ENCODE measurements around the gene FOXP1.

The FOXP1 gene

GRCh38 chr3:71625676-71626075, 42.1 kb upstream of the FOXP1 start:
- no peak overlapping the region for H2BK5ac ChIP-seq (ENCODE audit: low read depth, low read length, poor library complexity)
- no peak overlapping the region for H3K23ac ChIP-seq (ENCODE audit: low read length)
- no peak overlapping the region for H3K4me2 ChIP-seq (ENCODE audit: low read length)
- H2BK120ac ChIP-seq (ENCODE audit: insufficient read depth, low read length, poor library complexity), result no peak overlapping the region
- H2AK5ac ChIP-seq (ENCODE audit: low read length), result no peak overlapping the region
- no peaks in the 10 kb centered on the region for H3K36me3 ChIP-seq (ENCODE audit: control insufficient read depth in 1 of 2, insufficient read depth in 2 of 2, low read length in 2 of 2)
- H3K4me1 ChIP-seq (ENCODE audit: control insufficient read depth in 1 of 2, insufficient read depth in 2 of 2, low read length in 2 of 2), result no peaks in the 10 kb centered on the region
- no peak overlapping the region for H4K12ac ChIP-seq (ENCODE audit: low read depth, low read length)
- H3K79me2 ChIP-seq (ENCODE audit: control insufficient read depth, insufficient read depth, low read length, poor library complexity), result no peaks in the 10 kb centered on the region
- H4K8ac ChIP-seq (ENCODE audit: low read depth, low read length), result no peak overlapping the region
- H3K18ac ChIP-seq (ENCODE audit: low read length), result no peak overlapping the region
- H3K9me3 ChIP-seq (ENCODE audit: insufficient read depth, low read depth, low read length), result no peaks in the 10 kb centered on the region
- no peaks in the 10 kb centered on the region for H3K79me1 ChIP-seq (ENCODE audit: low read length)
- H3K27me3 ChIP-seq (ENCODE audit: insufficient read depth, low read length), result no peaks in the 10 kb centered on the region
- no peak for DNase-seq
- no peak overlapping the region for H4K91ac ChIP-seq (ENCODE audit: low read depth, low read length)
- H3K27ac ChIP-seq (ENCODE audit: low read depth, low read length), result no peak overlapping the region
- H3K9ac ChIP-seq (ENCODE audit: low read length), result no peak overlapping the region
- H2BK12ac ChIP-seq (ENCODE audit: low read length), result no peak overlapping the region
- no peak overlapping the region for H3K14ac ChIP-seq (ENCODE audit: low read length)
- H3K4me3 ChIP-seq (ENCODE audit: low read depth, low read length), result no peak overlapping the region
- no peak overlapping the region for H3K4ac ChIP-seq (ENCODE audit: low read depth, low read length)
- H2AFZ ChIP-seq (ENCODE audit: insufficient read depth, low read length, poor library complexity), result no peak overlapping the region

GRCh38 chr3:71621825-71622537, 38.5 kb upstream of the FOXP1 start:
- DNase-seq, result no peak
- H3K14ac ChIP-seq (ENCODE audit: low read length), result no peak overlapping the region

GRCh38 chr3:71618538-71618937, 35.0 kb upstream of the FOXP1 start:
- Histone ChIP-seq H3K4me1 (ENCODE audit: control insufficient read depth in 1 of 2, insufficient read depth in 2 of 2, low read length in 2 of 2) (no peaks in the 10 kb centered on the region), H3K18ac (ENCODE audit: low read length) (no peak overlapping the region), H4K8ac (ENCODE audit: low read depth, low read length) (no peak overlapping the region), H3K36me3 (ENCODE audit: control insufficient read depth in 1 of 2, insufficient read depth in 2 of 2, low read length in 2 of 2) (no peaks in the 10 kb centered on the region), H3K14ac (ENCODE audit: low read length) (no peak overlapping the region), H3K4ac (ENCODE audit: low read depth, low read length) (no peak overlapping the region), H3K23ac (ENCODE audit: low read length) (no peak overlapping the region), H4K12ac (ENCODE audit: low read depth, low read length) (no peak overlapping the region), H2BK5ac (ENCODE audit: low read depth, low read length, poor library complexity) (no peak overlapping the region), H4K91ac (ENCODE audit: low read depth, low read length) (no peak overlapping the region), H3K27ac (ENCODE audit: low read depth, low read length) (no peak overlapping the region), H3K9me3 (ENCODE audit: insufficient read depth, low read depth, low read length) (no peaks in the 10 kb centered on the region), H3K4me2 (ENCODE audit: low read length) (no peak overlapping the region), H2AK5ac (ENCODE audit: low read length) (no peak overlapping the region), H3K27me3 (ENCODE audit: insufficient read depth, low read length) (no peaks in the 10 kb centered on the region), H3K4me3 (ENCODE audit: low read depth, low read length) (no peak overlapping the region), H3K79me1 (ENCODE audit: low read length) (no peaks in the 10 kb centered on the region), H2BK12ac (ENCODE audit: low read length) (no peak overlapping the region), H3K79me2 (ENCODE audit: control insufficient read depth, insufficient read depth, low read length, poor library complexity) (no peaks in the 10 kb centered on the region), H2AFZ (ENCODE audit: insufficient read depth, low read length, poor library complexity) (no peak overlapping the region), H2BK120ac (ENCODE audit: insufficient read depth, low read length, poor library complexity) (no peak overlapping the region), H3K9ac (ENCODE audit: low read length) (no peak overlapping the region)
- no CpG with 5 or more reads among the region's 6 CpGs for WGBS (ENCODE audit: extremely low coverage, insufficient coverage, insufficient read length)
- no peak for DNase-seq

More at GRCh38 chr3:71621825-71622537, 38.5 kb upstream of the FOXP1 start:
- H3K9me3 ChIP-seq (ENCODE audit: insufficient read depth, low read depth, low read length), result no peaks in the 10 kb centered on the region
- no peak overlapping the region for H4K91ac ChIP-seq (ENCODE audit: low read depth, low read length)
- no peaks in the 10 kb centered on the region for H3K27me3 ChIP-seq (ENCODE audit: insufficient read depth, low read length)
- no peaks in the 10 kb centered on the region for H3K4me1 ChIP-seq (ENCODE audit: control insufficient read depth in 1 of 2, insufficient read depth in 2 of 2, low read length in 2 of 2)
- H3K27ac ChIP-seq (ENCODE audit: low read depth, low read length), result no peak overlapping the region
- H3K18ac ChIP-seq (ENCODE audit: low read length), result no peak overlapping the region
- no peak overlapping the region for H2BK5ac ChIP-seq (ENCODE audit: low read depth, low read length, poor library complexity)
- H3K79me2 ChIP-seq (ENCODE audit: control insufficient read depth, insufficient read depth, low read length, poor library complexity), result no peaks in the 10 kb centered on the region
- WGBS (ENCODE audit: extremely low coverage, insufficient coverage, insufficient read length), result no CpG with 5 or more reads among the region's 9 CpGs
- H2BK12ac ChIP-seq (ENCODE audit: low read length), result no peak overlapping the region
- no peak overlapping the region for H3K4me3 ChIP-seq (ENCODE audit: low read depth, low read length)
- H3K23ac ChIP-seq (ENCODE audit: low read length), result no peak overlapping the region
- H3K36me3 ChIP-seq (ENCODE audit: control insufficient read depth in 1 of 2, insufficient read depth in 2 of 2, low read length in 2 of 2), result no peaks in the 10 kb centered on the region
- H3K79me1 ChIP-seq (ENCODE audit: low read length), result no peaks in the 10 kb centered on the region
- no peak overlapping the region for H4K8ac ChIP-seq (ENCODE audit: low read depth, low read length)
- no peak overlapping the region for H3K4me2 ChIP-seq (ENCODE audit: low read length)
- no peak overlapping the region for H2AK5ac ChIP-seq (ENCODE audit: low read length)
- no peak overlapping the region for H2BK120ac ChIP-seq (ENCODE audit: insufficient read depth, low read length, poor library complexity)
- H3K9ac ChIP-seq (ENCODE audit: low read length), result no peak overlapping the region
- no peak overlapping the region for H4K12ac ChIP-seq (ENCODE audit: low read depth, low read length)
- no peak overlapping the region for H3K4ac ChIP-seq (ENCODE audit: low read depth, low read length)
- no peak overlapping the region for H2AFZ ChIP-seq (ENCODE audit: insufficient read depth, low read length, poor library complexity)

- Histone ChIP-seq H3K4me1 (ENCODE audit: control insufficient read depth in 1 of 2, insufficient read depth in 2 of 2, low read length in 2 of 2) (no peaks in the 10 kb centered on the region), H3K27ac (ENCODE audit: low read depth, low read length) (no peak overlapping the region), H4K91ac (ENCODE audit: low read depth, low read length) (no peak overlapping the region), H3K27me3 (ENCODE audit: insufficient read depth, low read length) (no peaks in the 10 kb centered on the region), H3K4me2 (ENCODE audit: low read length) (no peak overlapping the region), H3K23ac (ENCODE audit: low read length) (no peak overlapping the region), H2BK120ac (ENCODE audit: insufficient read depth, low read length, poor library complexity) (no peak overlapping the region), H3K79me2 (ENCODE audit: control insufficient read depth, insufficient read depth, low read length, poor library complexity) (no peaks in the 10 kb centered on the region), H3K4ac (ENCODE audit: low read depth, low read length) (no peak overlapping the region), H2BK12ac (ENCODE audit: low read length) (no peak overlapping the region), H3K36me3 (ENCODE audit: control insufficient read depth in 1 of 2, insufficient read depth in 2 of 2, low read length in 2 of 2) (no peaks in the 10 kb centered on the region), H2BK5ac (ENCODE audit: low read depth, low read length, poor library complexity) (no peak overlapping the region), H3K9me3 (ENCODE audit: insufficient read depth, low read depth, low read length) (no peaks in the 10 kb centered on the region), H3K79me1 (ENCODE audit: low read length) (no peaks in the 10 kb centered on the region), H3K18ac (ENCODE audit: low read length) (no peak overlapping the region), H3K9ac (ENCODE audit: low read length) (no peak overlapping the region), H3K4me3 (ENCODE audit: low read depth, low read length) (no peak overlapping the region), H4K8ac (ENCODE audit: low read depth, low read length) (no peak overlapping the region), H3K14ac (ENCODE audit: low read length) (no peak overlapping the region), H2AFZ (ENCODE audit: insufficient read depth, low read length, poor library complexity) (no peak overlapping the region), H2AK5ac (ENCODE audit: low read length) (no peak overlapping the region), H4K12ac (ENCODE audit: low read depth, low read length) (no peak overlapping the region)
- no CpG with 5 or more reads among the region's 6 CpGs for WGBS (ENCODE audit: extremely low coverage, insufficient coverage, insufficient read length)
- no peak for DNase-seq
Observed at GRCh38 chr3:71616571-71617021, 33.1 kb upstream of the FOXP1 start.

All from trophoblast cell (in vitro differentiated cells and primary cell).